ENCODE results near the gene PHF19. TPM values are rescaled to one million over a fixed set of nuclear protein-coding genes. Genes with fewer than 3 reads are reported as not detected.

The PHF19 gene
- total and polyA plus RNA-seq, 2 of the 8 experiments (the other 6 are each of a cell fraction or from before 2014, with no cell fraction given), result 28.2 to 31.8 TPM

Other genes with a start within 250 kb of the PHF19 start
- gene MEGF9, start 162.7 kb downstream of the PHF19 start, total RNA-seq (2021; fragmentation: NEBNext Ultra II Directional; extraction: Animal tissue kit (Norgen Biotek cat#: 25700)), result 1.3 and 1.8 TPM in 2 replicates
- 0.38 and 0.45 TPM in 2 replicates for gene MEGF9, start 162.7 kb downstream of the PHF19 start, polyA plus RNA-seq (2011; rRNA removed)
- 60.2 and 65.3 TPM in 2 replicates for gene FBXW2, start 83.8 kb downstream of the PHF19 start, total RNA-seq (2021; fragmentation: NEBNext Ultra II Directional; extraction: Animal tissue kit (Norgen Biotek cat#: 25700))
- gene FBXW2, start 83.8 kb downstream of the PHF19 start, polyA plus RNA-seq (2011; rRNA removed), result 17.5 and 19.2 TPM in 2 replicates
- gene PSMD5, start 34.3 kb downstream of the PHF19 start, total RNA-seq (2021; fragmentation: NEBNext Ultra II Directional; extraction: Animal tissue kit (Norgen Biotek cat#: 25700)), result 30.0 and 30.5 TPM in 2 replicates
- 12.9 and 19.2 TPM in 2 replicates for gene PSMD5, start 34.3 kb downstream of the PHF19 start, polyA plus RNA-seq (2011; rRNA removed)
- 1.5 and 1.6 TPM in 2 replicates for gene TRAF1, start 49.6 kb upstream of the PHF19 start, total RNA-seq (2021; fragmentation: NEBNext Ultra II Directional; extraction: Animal tissue kit (Norgen Biotek cat#: 25700))
- 3.1 and 3.2 TPM in 2 replicates for gene TRAF1, start 49.6 kb upstream of the PHF19 start, polyA plus RNA-seq (2011; rRNA removed)
- gene C5, start 173.1 kb upstream of the PHF19 start, total RNA-seq (2021; fragmentation: NEBNext Ultra II Directional; extraction: Animal tissue kit (Norgen Biotek cat#: 25700)), result 0.15 and 0.24 TPM in 2 replicates
- 0.35 and 0.46 TPM in 2 replicates for gene C5, start 173.1 kb upstream of the PHF19 start, polyA plus RNA-seq (2011; rRNA removed)
- gene CNTRL, start 197.8 kb upstream of the PHF19 start, total RNA-seq (2021; fragmentation: NEBNext Ultra II Directional; extraction: Animal tissue kit (Norgen Biotek cat#: 25700)), result 13.9 and 14.3 TPM in 2 replicates
- 4.1 and 5.1 TPM in 2 replicates for gene CNTRL, start 197.8 kb upstream of the PHF19 start, polyA plus RNA-seq (2011; rRNA removed)